ENCODE measurements around the gene RFNG.

The RFNG gene

GRCh38 chr17:82089723-82090548, 38.3 kb upstream of the RFNG start:
- DNase-seq = no peak

DNA sequence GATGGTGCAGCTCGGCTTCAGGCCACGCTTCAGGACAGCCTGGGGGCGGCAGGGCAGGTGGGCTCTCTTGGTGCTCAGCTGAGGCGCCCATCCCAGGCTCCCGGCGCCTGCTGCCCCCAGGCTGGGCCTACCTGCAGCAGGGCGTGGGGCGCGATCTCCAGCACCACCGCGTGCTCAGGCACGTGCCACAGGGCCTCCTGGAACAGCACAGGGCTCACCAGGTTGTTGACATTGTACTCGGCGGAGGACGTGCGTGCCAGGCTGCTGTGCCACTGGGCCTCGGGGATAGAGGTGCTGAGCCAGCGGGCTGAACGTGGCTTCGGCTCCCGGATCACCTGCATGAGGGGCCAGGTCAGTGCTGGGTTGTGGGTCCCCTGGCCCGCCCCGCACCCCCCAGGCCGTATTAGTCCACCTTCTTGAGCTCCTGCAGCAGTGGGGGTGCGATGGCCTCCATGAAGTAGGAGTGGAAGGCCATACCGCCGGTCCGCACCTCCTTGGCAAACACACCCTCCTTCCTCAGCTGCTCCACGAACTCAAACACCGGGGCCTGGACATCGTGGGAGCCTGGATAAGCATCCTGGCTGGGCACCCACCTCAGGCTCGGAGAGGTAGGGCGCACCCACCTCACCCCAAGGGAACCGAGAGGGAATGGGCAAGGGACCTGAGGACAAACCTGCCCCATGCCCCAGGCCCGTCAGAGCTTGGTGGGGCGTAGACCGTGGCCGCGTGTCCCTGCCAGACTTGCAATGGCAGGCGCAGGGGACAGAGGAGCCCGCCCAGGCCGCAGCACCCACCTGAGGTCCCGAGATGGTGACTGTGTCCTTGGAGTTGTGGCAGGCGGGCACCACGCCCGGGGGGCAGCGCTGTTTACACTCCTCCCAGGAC, 37.5 kb upstream of the RFNG start:
- DNase-seq = no peak

DNA sequence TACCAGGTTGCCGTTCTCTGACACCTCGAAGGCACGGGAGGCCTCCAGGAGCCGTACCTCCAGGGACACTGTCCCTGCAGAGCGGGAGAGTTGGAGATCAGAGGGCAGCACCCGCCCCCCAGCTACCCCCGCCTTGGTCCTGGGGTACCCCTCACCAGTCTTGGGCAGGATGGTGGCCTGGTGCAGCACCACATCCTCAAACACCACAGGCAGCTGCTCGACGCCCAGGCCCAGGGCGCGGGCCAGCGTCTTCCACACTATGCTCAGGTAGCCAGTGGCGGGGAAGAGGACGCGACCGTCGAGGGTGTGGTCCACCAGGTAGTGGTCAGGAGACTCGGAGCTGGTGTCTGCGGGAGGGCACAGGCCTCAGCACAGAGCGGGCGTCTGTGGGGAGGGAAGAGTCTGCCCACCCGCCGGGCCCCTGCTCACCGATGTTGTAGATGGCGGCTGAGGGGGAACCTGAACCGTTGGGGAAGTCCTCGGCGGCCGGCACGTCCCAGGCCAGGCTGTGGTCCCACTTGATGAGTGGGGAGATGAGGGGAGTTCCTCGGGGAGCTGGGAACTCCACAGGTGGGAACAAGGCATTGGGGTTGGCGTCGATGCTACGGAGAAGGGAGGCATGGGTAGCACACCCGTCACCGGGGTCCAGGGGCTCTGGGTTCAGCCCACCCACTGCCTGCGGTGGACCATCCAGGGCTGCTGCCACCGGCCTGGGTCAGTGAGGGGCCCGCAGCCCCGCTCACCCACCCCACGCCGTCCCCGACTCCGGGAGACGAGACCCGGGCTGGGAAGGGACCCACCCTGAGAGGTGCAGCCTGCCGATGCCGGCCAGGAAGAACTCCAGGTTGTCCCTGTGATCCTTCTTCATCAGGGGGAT, 36.6 kb upstream of the RFNG start:
- no peak for DNase-seq

DNA sequence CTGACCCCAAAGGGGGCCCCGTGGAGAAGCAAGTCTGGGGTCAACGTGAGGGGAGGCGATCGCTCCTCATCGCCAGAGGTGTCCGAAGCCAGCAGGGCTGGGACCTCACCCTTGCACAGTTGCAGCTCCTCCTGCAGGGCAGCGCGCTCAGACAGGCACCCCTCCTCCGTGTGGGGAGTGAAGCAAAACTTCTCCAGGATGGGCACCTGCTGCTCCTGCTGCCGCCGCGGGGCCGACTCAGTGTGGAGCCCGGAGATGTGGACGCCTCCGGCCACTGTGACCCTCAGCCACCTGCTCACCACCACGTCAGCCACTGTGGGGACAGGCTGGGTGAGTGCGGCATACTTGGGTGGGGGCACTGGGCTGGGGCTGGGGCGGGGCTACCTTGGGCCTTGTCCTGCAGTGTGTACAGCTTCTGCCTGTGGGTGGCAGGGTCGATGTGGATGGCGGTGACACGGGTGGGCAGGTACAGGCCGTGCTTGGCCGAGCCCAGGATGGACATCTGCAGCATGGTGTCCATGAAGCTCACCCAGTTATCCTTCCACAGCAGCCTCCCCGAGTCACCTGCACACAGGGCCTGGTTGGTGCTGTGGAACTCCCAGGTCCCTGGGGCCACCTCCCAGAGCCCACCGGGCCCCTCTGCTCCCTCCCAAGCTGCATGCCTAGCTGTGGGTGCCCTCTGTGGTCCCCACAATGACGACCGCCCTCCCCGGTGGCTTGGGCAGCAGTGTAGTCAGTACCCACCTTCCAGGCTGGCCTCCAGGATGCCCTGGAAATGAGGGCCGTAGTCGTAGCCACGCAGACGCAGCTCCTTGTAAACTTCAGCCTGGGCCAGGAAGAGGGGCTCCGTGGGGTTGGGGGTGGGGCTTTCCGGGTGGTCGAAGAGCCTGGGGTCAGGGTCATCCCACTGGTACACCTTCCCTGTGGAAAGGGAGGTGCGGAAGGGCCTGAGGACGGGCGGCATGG, 35.6 kb upstream of the RFNG start:
- no peak for DNase-seq

- no peak for DNase-seq
Measured at GRCh38 chr17:82085931-82086764, 34.5 kb upstream of the RFNG start.

GRCh38 chr17:82085031-82085861, 33.6 kb upstream of the RFNG start:
- no peak for DNase-seq

DNA sequence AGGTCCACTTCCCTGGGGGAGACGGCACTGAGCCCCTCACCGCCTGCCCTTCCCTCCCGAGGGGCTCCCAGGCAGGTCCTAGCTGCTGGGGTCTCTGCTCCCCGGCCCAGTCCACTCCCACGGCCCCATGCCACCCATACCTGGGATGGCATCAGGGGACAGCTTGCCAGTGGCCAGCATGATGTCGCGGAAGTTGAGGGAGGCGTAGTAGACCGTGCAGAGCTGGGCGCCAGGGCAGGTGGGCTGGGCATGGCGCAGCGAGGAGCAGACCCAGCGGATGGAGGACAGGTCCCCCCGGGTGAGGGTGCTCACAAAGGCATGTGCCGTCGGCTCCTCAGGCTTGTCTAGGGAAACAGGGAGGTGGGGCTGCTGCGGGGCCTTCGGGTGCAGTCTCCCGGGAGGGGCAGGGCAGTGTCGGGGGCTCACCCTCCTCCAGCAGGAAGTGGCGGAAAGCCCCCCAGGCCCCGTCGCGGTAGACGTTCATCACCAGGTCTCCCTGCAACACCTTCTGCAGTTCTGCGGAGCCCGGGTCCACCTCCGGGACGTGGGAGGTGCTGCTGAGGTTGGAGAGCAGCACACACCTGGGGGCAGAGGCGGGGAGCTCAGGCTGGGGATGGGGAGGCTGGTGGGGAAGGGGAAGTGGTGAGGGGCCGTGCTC, 32.9 kb upstream of the RFNG start:
- no peak for DNase-seq

- DNase-seq = no peak
Measured at GRCh38 chr17:82083533-82084359, 32.1 kb upstream of the RFNG start.

DNA sequence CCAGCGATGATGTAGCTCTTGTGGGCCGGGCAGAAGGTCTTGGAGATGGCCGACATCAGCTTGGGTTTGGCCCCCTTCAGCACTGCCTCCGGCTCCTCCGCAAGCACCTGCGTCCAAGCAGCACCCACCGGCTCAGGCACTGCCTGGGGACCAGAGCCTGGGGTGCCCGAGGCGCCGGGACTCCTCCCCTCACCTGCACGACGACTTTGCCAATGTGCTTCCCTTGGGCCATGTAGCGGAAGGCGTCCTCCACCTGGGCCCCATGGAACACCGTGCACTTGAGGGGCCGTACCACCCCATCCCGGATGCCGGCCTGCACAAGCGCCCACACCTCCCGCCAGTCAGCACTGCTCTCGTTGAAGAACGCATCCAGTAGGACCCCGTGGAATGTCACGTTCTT, 31.4 kb upstream of the RFNG start:
- no peak for DNase-seq

- no peak for DNase-seq
Measured at GRCh38 chr17:82082456-82082855, 30.8 kb upstream of the RFNG start.

DNA sequence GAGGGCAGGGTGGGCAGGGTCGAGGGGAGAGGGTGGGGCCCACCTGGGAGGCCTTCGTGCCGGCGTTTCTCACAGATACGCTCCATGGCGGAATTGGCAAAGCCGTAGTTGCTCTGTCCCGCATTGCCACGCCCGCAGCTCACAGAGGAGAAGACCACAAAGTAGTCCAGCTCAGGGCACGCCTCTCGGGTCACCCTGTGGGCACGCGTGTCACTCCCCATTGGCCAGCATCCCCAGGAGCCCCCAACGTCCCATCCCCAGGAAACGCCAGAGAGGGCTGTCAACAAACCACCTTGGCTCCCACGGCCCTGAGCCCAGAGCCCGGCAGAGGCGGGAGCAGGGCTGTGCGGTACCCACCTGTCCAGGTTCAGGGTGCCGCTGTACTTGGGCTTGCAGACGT, 30.4 kb upstream of the RFNG start:
- no peak for DNase-seq

GRCh38 chr17:82081546-82081945, 29.9 kb upstream of the RFNG start:
- DNase-seq = no peak

DNA sequence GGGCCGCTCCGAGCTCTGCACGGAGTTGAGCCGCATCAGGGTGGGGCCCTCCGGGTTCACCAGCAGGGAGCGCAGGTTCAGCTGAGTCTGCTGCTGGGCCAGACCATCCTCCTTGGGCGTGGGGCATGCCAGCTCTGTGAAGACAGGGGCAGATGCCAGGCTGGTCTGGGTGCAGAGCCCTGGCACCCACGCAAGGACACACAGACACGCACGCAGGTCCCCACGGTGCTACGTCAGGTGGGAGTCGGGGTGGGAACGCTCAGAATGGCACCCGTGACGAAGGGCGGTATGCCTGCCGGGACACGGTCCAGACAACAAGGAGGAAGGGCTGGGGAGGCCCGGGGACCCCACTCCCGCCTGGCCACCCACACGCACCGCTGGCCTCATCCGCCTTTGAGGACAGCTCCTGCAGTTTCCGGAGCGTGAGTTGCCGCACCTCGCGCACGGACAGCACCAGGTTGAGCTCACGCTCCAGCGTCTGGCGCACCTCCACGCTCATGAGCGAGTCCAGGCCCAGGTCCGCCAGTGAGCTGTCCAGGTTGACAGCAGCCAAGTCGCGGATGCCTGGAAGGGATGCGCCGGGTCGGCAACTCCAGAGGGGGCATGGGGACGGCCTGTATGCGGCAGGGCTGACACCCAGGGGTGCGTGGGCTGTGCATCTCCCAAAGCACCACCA, 29.3 kb upstream of the RFNG start:
- DNase-seq = no peak

DNA sequence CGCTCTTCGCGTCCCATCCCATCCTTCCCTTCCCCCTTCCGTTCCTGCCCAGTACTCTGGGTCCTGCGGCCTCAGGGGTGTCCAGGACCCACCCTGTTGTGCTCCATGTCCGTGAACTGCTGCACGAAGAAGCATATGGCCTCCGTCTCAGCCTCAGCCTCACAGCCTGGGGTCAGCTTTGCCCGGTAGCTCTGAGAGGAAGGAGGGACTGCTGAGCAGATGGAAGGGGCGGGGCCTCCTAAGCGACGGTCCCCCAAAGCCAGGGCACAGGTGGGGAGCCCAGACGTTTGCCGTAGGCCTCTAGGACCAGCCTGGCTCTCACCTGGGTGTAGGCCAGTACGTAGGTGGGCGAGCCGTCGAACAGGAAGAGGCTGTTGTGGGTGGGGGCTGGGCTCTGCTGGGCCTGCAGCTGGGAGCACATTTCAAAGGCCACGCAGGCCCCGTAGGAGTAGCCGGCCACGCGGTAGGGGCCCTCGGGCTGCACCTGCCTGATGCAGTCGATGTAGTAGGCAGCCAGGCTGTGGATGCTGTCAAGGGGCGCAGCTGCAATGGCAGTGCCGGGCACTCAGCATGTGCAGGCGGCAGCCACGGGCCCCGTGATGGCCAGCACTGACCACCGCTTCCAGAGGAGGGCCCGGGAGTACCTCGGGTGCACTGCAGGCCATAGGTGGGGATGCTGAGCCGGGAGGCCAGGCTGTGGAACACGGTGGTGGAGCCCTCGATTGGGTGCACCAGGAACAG, 28.6 kb upstream of the RFNG start:
- DNase-seq = no peak

DNA sequence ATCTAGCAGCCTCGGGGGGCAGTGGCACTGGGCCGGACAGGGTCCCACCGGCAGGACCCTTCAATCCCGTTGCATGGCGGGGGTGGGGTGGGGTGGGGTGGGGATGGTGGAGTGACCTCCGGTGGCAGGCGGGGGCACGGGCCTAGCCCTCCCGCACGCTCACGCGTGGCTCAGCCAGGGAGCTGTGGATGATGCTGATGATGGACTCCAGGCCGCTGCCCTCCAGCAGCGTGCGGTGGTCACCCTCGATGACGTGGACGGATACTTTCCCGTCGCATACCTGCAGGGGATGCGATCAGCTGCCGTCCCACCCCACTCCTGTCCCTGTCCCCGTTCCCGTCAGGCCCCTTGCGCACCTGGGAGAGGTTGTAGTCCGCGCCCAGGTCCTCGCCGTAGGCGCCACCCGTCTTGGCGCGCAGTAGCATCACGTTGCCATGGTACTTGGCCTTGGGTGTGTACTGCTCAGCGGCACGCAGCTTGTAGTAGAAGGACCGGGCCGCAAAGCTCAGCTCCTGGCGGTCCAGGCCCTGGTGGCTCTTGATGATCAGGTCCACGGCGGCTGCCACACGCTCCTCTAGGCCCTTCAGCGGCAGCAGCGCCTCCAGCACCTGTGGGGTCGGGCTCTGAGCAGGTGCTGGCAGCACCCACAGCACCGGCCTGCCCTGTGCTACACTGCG, 27.5 kb upstream of the RFNG start:
- DNase-seq = no peak

- no peak for DNase-seq
Measured at GRCh38 chr17:82078433-82078832, 26.8 kb upstream of the RFNG start.
